HepG2 (cell line): Measurements from ENCODE around the gene ZBED6. TPM values are rescaled to one million over a fixed set of nuclear protein-coding genes. Genes with fewer than 3 reads are reported as not detected.

Experiments used
- CEBPG ChIP-seq: IDR thresholded peaks from 2 replicates; pipeline ENCODE4 v1.6.1; 2016
- KDM1A ChIP-seq: IDR thresholded peaks from 2 replicates; pipeline ENCODE4 v1.6.1; 2016; ENCODE audit warnings: missing compliant biosample characterization
- NFAT5 ChIP-seq: sonication (generic); formaldehyde crosslinking; IDR thresholded peaks from 2 replicates; pipeline ENCODE4 v1.4.0; 2020; ENCODE audit warnings: missing genetic modification reagents
- PLRG1 ChIP-seq: fragments of 450-650 bp; conservative IDR thresholded peaks from 2 replicates; pipeline ENCODE4 v1.6.1; 2016
- REL ChIP-seq: sonication (generic); formaldehyde crosslinking; conservative IDR thresholded peaks from 2 replicates; pipeline ENCODE4 v1.8.0; 2022; ENCODE audit warnings: mild to moderate bottlenecking, missing genetic modification reagents, moderate library complexity
- STAG1 ChIP-seq: sonication (generic); formaldehyde crosslinking; IDR thresholded peaks from 2 replicates; pipeline ENCODE4 v1.4.0; 2020; ENCODE audit warnings: missing genetic modification reagents
- ZNF121 ChIP-seq: sonication (generic); formaldehyde crosslinking; IDR thresholded peaks from 2 replicates; pipeline ENCODE4 v1.5.0; 2020; ENCODE audit warnings: mild to moderate bottlenecking, missing genetic modification reagents
- ZNF414 ChIP-seq: sonication (generic); formaldehyde crosslinking; IDR thresholded peaks from 2 replicates; pipeline ENCODE4 v1.5.0; 2020; ENCODE audit warnings: missing genetic modification reagents
- polyA plus RNA-seq, 8 experiments: library from polyadenylated mRNA; depleted of rRNA in 3 of 8; stranded (reverse) in 7 of 8; unstranded in 1 of 8; fragments of >200 nt; fragmentation: Illumina TruSeq in 4 of 8; extraction: Trizol in 4 of 8; gene quantifications; 2 replicates each; pipeline versions ENCODE4 v1.2.1 to v1.2.3, GENCODE V29; 2011 to 2016; ENCODE audit warnings: low read depth in 4 of 8, missing spikeins in 1 of 8, mixed read lengths in 1 of 8; ENCODE audit not compliant: insufficient read depth in 1 of 8
- total RNA-seq, 5 experiments: library from RNA; depleted of rRNA; stranded (reverse); fragments of >200 nt; fragmentation: Illumina TruSeq; extraction: Trizol; gene quantifications; 2 replicates each; pipeline ENCODE4 v1.2.3, GENCODE V29; 2016; ENCODE audit warnings: low read depth in 1 of 5
- TF ChIP-seq, protein P1 (sequence below): sonication (generic); formaldehyde crosslinking; IDR thresholded peaks from 2 replicates; pipeline ENCODE4 v1.4.0; 2020; ENCODE audit warnings: missing genetic modification reagents
- TF ChIP-seq, protein P2 (sequence below): sonication (generic); formaldehyde crosslinking; conservative IDR thresholded peaks from 2 replicates; pipeline ENCODE4 v1.8.1; 2023; ENCODE audit warnings: missing genetic modification reagents
- TF ChIP-seq, protein P3 (sequence below): IDR thresholded peaks from 2 replicates; pipeline ENCODE4 v1.6.1; 2012; ENCODE audit warnings: low read length, improper control_type of control experiment
- TF ChIP-seq, protein P4 (sequence below): sonication (generic); formaldehyde crosslinking; IDR thresholded peaks from 2 replicates; pipeline ENCODE4 v1.4.0; 2020; ENCODE audit warnings: missing genetic modification reagents; ENCODE audit errors: not compliant biosample characterization

ZBED6 gene
- total and polyA plus RNA-seq, 2 of the 13 experiments (the other 11 are each of a cell fraction or from before 2014, with no cell fraction given), result 9.3 to 12.5 TPM

DNA sequence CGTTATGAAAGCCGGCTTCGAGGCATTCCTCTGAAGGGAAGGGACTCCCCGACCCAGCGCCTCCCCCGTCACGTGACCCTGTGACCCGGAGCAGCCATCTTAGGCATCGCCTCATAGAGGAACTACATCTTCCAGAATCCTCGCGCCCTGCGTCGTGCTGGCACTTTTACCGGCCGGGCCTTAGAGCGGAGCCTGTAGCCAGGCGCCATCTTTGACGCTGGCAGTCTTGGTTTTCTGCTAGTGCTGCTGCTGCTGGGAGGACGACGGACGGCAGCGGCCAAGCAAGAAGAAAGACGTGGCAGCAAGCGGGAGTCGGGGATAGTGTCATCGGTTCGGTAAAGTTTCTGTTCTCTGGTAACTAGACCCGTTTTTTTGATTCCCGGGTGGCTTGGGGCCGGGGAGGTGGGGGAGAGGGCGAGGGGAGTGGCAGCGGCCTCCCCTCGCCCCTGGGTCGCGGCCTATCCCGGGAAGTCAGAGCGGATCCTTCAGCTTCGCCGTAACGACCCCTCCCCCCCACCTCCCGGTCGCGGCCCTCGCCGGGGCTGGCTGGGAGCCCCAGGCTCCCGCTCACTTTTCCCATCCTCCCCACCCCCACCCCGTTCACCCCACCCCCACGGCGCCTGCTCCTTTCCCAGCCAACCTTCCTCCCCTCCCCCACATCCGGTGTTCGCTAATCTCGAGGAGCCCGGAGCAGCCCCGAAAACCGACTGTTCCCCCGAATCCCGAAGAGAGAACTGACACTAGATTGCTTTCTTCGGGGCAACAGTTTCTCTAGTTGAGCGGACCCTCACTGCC lies at the start of gene ZBED6, which contains the start of gene ZC3H11A (continued):
- TF ChIP-seq PLRG1 (no peak), KDM1A (CRISPR knock-in tag) (no peak), NFAT5 (CRISPR knock-in tag) (peak; percentile 71; the same call in 1 of the 2 replicates), REL (CRISPR knock-in tag) (0 out of 2 replicates have a peak, but pooled peaks have one; percentile 50), STAG1 (CRISPR knock-in tag) (no peak), CEBPG (no peak), ZNF414 (CRISPR knock-in tag) (no peak), ZNF121 (no peak)
- TF ChIP-seq, protein P1, sequence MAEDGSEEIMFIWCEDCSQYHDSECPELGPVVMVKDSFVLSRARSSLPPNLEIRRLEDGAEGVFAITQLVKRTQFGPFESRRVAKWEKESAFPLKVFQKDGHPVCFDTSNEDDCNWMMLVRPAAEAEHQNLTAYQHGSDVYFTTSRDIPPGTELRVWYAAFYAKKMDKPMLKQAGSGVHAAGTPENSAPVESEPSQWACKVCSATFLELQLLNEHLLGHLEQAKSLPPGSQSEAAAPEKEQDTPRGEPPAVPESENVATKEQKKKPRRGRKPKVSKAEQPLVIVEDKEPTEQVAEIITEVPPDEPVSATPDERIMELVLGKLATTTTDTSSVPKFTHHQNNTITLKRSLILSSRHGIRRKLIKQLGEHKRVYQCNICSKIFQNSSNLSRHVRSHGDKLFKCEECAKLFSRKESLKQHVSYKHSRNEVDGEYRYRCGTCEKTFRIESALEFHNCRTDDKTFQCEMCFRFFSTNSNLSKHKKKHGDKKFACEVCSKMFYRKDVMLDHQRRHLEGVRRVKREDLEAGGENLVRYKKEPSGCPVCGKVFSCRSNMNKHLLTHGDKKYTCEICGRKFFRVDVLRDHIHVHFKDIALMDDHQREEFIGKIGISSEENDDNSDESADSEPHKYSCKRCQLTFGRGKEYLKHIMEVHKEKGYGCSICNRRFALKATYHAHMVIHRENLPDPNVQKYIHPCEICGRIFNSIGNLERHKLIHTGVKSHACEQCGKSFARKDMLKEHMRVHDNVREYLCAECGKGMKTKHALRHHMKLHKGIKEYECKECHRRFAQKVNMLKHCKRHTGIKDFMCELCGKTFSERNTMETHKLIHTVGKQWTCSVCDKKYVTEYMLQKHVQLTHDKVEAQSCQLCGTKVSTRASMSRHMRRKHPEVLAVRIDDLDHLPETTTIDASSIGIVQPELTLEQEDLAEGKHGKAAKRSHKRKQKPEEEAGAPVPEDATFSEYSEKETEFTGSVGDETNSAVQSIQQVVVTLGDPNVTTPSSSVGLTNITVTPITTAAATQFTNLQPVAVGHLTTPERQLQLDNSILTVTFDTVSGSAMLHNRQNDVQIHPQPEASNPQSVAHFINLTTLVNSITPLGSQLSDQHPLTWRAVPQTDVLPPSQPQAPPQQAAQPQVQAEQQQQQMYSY (CRISPR knock-in tag), result 0 out of 2 replicates have a peak, but pooled peaks have one; percentile 54
- TF ChIP-seq, protein P2, sequence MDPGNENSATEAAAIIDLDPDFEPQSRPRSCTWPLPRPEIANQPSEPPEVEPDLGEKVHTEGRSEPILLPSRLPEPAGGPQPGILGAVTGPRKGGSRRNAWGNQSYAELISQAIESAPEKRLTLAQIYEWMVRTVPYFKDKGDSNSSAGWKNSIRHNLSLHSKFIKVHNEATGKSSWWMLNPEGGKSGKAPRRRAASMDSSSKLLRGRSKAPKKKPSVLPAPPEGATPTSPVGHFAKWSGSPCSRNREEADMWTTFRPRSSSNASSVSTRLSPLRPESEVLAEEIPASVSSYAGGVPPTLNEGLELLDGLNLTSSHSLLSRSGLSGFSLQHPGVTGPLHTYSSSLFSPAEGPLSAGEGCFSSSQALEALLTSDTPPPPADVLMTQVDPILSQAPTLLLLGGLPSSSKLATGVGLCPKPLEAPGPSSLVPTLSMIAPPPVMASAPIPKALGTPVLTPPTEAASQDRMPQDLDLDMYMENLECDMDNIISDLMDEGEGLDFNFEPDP (CRISPR knock-in tag), result no peak
- TF ChIP-seq, protein P3, sequence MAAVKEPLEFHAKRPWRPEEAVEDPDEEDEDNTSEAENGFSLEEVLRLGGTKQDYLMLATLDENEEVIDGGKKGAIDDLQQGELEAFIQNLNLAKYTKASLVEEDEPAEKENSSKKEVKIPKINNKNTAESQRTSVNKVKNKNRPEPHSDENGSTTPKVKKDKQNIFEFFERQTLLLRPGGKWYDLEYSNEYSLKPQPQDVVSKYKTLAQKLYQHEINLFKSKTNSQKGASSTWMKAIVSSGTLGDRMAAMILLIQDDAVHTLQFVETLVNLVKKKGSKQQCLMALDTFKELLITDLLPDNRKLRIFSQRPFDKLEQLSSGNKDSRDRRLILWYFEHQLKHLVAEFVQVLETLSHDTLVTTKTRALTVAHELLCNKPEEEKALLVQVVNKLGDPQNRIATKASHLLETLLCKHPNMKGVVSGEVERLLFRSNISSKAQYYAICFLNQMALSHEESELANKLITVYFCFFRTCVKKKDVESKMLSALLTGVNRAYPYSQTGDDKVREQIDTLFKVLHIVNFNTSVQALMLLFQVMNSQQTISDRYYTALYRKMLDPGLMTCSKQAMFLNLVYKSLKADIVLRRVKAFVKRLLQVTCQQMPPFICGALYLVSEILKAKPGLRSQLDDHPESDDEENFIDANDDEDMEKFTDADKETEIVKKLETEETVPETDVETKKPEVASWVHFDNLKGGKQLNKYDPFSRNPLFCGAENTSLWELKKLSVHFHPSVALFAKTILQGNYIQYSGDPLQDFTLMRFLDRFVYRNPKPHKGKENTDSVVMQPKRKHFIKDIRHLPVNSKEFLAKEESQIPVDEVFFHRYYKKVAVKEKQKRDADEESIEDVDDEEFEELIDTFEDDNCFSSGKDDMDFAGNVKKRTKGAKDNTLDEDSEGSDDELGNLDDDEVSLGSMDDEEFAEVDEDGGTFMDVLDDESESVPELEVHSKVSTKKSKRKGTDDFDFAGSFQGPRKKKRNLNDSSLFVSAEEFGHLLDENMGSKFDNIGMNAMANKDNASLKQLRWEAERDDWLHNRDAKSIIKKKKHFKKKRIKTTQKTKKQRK, result no peak
- TF ChIP-seq, protein P4, sequence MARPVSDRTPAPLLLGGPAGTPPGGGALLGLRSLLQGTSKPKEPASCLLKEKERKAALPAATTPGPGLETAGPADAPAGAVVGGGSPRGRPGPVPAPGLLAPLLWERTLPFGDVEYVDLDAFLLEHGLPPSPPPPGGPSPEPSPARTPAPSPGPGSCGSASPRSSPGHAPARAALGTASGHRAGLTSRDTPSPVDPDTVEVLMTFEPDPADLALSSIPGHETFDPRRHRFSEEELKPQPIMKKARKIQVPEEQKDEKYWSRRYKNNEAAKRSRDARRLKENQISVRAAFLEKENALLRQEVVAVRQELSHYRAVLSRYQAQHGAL (CRISPR knock-in tag), result no peak
